Fibroblast of pulmonary artery (primary cell): ENCODE results near the gene FGF1.

ENCODE experiments used
- DNase-seq: peaks from one replicate; pipeline ENCODE4 v3.0.0-alpha.2; 2010; ENCODE audit warnings: low read depth
- H3K4me3 ChIP-seq: replicated peaks from 2 replicates; pipeline ENCODE4 v1.5.1; 2011; ENCODE audit warnings: low read depth, mild to moderate bottlenecking, control low read depth, low read length, moderate library complexity
- CTCF ChIP-seq: IDR thresholded peaks from 2 replicates; pipeline ENCODE4 v1.5.1; 2011; ENCODE audit warnings: mild to moderate bottlenecking, control low read depth, low read length, inconsistent platforms; ENCODE audit errors: missing control alignments

The FGF1 gene

GRCh38 chr5:142688281-142688989, 2.5 kb upstream of the FGF1 start:
- no peak for DNase-seq
- no peak overlapping the region for H3K4me3 ChIP-seq
- no peak for TF ChIP-seq CTCF

- DNase-seq = no peak
- no peak for TF ChIP-seq CTCF
- no peak overlapping the region for H3K4me3 ChIP-seq
Measured at GRCh38 chr5:142686968-142687367, 1.1 kb upstream of the FGF1 start.

GRCh38 chr5:142686210-142686734, 382 bp upstream of the FGF1 start:
- no peak for DNase-seq
- TF ChIP-seq CTCF = no peak
- H3K4me3 ChIP-seq = no peak overlapping the region

GRCh38 chr5:142684508-142685041, 1.3 kb downstream of the FGF1 start:
- DNase-seq = no peak
- no peak overlapping the region for H3K4me3 ChIP-seq
- TF ChIP-seq CTCF = no peak

GRCh38 chr5:142683881-142684505, 1.9 kb downstream of the FGF1 start:
- no peak for DNase-seq
- no peak overlapping the region for H3K4me3 ChIP-seq
- no peak for TF ChIP-seq CTCF

GRCh38 chr5:142683116-142683515, 2.8 kb downstream of the FGF1 start:
- H3K4me3 ChIP-seq = no peak overlapping the region
- no peak for DNase-seq
- TF ChIP-seq CTCF = no peak
